OCI-LY3 (cell line): ENCODE data around the gene ZCCHC14.

Experiments used
- EZH2phosphoT487 ChIP-seq: fragments of 200-600 bp; shearing (Covaris generic); IDR thresholded peaks from 2 replicates; pipeline ENCODE4 v1.6.1; 2018; ENCODE audit warnings: antibody characterized with exemption, mixed run types, low read depth
- TF ChIP-seq, protein P1 (sequence below): fragments of 200-600, 300-600 bp; sonication (generic); IDR thresholded peaks from 2 replicates; pipeline ENCODE4 v1.5.1; 2014; ENCODE audit warnings: antibody characterized with exemption, low read length, low read depth

DNA sequence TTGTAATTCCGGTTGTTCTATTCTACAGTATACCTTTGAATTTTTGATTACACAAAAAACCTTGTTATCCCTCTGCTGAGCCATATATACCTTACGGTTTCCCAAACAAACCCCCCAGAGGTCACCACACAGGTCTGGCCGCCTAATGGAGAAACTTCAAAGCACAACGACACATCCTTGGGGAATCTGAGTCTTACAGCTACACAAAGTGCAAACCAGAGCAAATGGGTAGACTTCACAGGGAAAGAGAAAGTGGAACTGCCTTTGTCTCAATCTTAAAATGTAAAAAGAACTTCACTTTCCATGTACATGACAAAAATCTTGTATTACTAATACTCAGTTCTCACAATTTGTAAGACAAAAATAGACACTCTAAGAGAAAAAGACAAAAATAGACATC is 111.9 kb downstream of the ZCCHC14 start:
- TF ChIP-seq, protein P1, sequence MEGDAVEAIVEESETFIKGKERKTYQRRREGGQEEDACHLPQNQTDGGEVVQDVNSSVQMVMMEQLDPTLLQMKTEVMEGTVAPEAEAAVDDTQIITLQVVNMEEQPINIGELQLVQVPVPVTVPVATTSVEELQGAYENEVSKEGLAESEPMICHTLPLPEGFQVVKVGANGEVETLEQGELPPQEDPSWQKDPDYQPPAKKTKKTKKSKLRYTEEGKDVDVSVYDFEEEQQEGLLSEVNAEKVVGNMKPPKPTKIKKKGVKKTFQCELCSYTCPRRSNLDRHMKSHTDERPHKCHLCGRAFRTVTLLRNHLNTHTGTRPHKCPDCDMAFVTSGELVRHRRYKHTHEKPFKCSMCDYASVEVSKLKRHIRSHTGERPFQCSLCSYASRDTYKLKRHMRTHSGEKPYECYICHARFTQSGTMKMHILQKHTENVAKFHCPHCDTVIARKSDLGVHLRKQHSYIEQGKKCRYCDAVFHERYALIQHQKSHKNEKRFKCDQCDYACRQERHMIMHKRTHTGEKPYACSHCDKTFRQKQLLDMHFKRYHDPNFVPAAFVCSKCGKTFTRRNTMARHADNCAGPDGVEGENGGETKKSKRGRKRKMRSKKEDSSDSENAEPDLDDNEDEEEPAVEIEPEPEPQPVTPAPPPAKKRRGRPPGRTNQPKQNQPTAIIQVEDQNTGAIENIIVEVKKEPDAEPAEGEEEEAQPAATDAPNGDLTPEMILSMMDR, result no peak
- TF ChIP-seq EZH2phosphoT487, result no peak
